Measurements from ENCODE around the gene OR10C1. TPM values are rescaled to one million over a fixed set of nuclear protein-coding genes. Genes with fewer than 3 reads are reported as not detected.

Gene OR10C1
- total and polyA plus RNA-seq, 2 of the 13 experiments (the other 11 are each of a cell fraction or from before 2014, with no cell fraction given), result 0.04 TPM; not detected in 1

DNA sequence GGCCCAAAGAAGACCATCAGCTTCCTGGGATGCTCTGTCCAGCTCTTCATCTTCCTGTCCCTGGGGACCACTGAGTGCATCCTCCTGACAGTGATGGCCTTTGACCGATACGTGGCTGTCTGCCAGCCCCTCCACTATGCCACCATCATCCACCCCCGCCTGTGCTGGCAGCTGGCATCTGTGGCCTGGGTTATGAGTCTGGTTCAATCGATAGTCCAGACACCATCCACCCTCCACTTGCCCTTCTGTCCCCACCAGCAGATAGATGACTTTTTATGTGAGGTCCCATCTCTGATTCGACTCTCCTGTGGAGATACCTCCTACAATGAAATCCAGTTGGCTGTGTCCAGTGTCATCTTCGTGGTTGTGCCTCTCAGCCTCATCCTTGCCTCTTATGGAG is 22.9 kb downstream of the OR10C1 start:
- WGBS (ENCODE audit: low lambda C conversion rate), result 1% methylated on average over 6 of the region's 6 CpGs
- Histone ChIP-seq H3K9ac (ENCODE audit: insufficient read depth, low read depth, low read length) (no peak overlapping the region), H3K4me2 (ENCODE audit: low read depth, low read length) (no peak overlapping the region), H3K27ac (ENCODE audit: extremely low read length, insufficient read depth, low read length) (no peak overlapping the region), H3K4me3 (replicated peaks in 1 of 3; ENCODE audit: insufficient read depth in 1 of 3, low read depth in 2 of 3, low read length in 3 of 3) (no peak overlapping the region), H3K9me3 (ENCODE audit: low read length) (no peaks in the 10 kb centered on the region), H3K36me3 (replicated peaks in 1 of 2; ENCODE audit: control insufficient read depth in 1 of 2, insufficient read depth in 2 of 2, low read length in 2 of 2) (no peaks in the 10 kb centered on the region), H2AFZ (ENCODE audit: low read length) (no peak overlapping the region), H3K79me2 (ENCODE audit: insufficient read depth, low read length) (no peaks in the 10 kb centered on the region), H3K4me1 (ENCODE audit: insufficient read depth, low read length) (no peaks in the 10 kb centered on the region), H3K27me3 (ENCODE audit: control insufficient read depth in 1 of 2, insufficient read depth in 2 of 2, low read length in 2 of 2) (peaks cover 0 to 15% of the 10 kb centered on the region in 2 experiments; a peak in 2 of 5 replicates), H4K20me1 (ENCODE audit: insufficient read depth, low read length) (no peaks in the 10 kb centered on the region)
- no peak for DNase-seq (ENCODE audit: low spot score)
- TF ChIP-seq TARDBP (CRISPR knock-in tag; IDR thresholded peaks at IDR 0.05), result no peak
- TF ChIP-seq ZNF224 (CRISPR knock-in tag; IDR thresholded peaks at IDR 0.05), result no peak
- no peak for TF ChIP-seq NAIF1 (CRISPR knock-in tag; IDR thresholded peaks at IDR 0.05; ENCODE audit: borderline replicate concordance)
- TF ChIP-seq ZNF550 (CRISPR knock-in tag; IDR thresholded peaks at IDR 0.05; ENCODE audit: borderline replicate concordance), result no peak
- TF ChIP-seq PAWR (CRISPR knock-in tag; IDR thresholded peaks at IDR 0.05; ENCODE audit: borderline replicate concordance), result no peak
- TF ChIP-seq RCOR2 (CRISPR knock-in tag; IDR thresholded peaks at IDR 0.05), result no peak
- TF ChIP-seq, protein P1, sequence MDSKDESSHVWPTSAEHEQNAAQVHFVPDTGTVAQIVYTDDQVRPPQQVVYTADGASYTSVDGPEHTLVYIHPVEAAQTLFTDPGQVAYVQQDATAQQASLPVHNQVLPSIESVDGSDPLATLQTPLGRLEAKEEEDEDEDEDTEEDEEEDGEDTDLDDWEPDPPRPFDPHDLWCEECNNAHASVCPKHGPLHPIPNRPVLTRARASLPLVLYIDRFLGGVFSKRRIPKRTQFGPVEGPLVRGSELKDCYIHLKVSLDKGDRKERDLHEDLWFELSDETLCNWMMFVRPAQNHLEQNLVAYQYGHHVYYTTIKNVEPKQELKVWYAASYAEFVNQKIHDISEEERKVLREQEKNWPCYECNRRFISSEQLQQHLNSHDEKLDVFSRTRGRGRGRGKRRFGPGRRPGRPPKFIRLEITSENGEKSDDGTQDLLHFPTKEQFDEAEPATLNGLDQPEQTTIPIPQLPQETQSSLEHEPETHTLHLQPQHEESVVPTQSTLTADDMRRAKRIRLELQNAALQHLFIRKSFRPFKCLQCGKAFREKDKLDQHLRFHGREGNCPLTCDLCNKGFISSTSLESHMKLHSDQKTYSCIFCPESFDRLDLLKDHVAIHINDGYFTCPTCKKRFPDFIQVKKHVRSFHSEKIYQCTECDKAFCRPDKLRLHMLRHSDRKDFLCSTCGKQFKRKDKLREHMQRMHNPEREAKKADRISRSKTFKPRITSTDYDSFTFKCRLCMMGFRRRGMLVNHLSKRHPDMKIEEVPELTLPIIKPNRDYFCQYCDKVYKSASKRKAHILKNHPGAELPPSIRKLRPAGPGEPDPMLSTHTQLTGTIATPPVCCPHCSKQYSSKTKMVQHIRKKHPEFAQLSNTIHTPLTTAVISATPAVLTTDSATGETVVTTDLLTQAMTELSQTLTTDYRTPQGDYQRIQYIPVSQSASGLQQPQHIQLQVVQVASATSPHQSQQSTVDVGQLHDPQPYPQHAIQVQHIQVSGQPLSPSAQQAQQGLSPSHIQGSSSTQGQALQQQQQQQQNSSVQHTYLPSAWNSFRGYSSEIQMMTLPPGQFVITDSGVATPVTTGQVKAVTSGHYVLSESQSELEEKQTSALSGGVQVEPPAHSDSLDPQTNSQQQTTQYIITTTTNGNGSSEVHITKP (CRISPR knock-in tag; IDR thresholded peaks at IDR 0.05; ENCODE audit: low read depth), result no peak
- TF ChIP-seq FOSL1 (CRISPR knock-in tag; IDR thresholded peaks at IDR 0.05; ENCODE audit: borderline replicate concordance), result no peak
- TF ChIP-seq, protein P2, sequence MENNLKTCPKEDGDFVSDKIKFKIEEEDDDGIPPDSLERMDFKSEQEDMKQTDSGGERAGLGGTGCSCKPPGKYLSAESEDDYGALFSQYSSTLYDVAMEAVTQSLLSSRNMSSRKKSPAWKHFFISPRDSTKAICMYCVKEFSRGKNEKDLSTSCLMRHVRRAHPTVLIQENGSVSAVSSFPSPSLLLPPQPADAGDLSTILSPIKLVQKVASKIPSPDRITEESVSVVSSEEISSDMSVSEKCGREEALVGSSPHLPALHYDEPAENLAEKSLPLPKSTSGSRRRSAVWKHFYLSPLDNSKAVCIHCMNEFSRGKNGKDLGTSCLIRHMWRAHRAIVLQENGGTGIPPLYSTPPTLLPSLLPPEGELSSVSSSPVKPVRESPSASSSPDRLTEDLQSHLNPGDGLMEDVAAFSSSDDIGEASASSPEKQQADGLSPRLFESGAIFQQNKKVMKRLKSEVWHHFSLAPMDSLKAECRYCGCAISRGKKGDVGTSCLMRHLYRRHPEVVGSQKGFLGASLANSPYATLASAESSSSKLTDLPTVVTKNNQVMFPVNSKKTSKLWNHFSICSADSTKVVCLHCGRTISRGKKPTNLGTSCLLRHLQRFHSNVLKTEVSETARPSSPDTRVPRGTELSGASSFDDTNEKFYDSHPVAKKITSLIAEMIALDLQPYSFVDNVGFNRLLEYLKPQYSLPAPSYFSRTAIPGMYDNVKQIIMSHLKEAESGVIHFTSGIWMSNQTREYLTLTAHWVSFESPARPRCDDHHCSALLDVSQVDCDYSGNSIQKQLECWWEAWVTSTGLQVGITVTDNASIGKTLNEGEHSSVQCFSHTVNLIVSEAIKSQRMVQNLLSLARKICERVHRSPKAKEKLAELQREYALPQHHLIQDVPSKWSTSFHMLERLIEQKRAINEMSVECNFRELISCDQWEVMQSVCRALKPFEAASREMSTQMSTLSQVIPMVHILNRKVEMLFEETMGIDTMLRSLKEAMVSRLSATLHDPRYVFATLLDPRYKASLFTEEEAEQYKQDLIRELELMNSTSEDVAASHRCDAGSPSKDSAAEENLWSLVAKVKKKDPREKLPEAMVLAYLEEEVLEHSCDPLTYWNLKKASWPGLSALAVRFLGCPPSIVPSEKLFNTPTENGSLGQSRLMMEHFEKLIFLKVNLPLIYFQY (CRISPR knock-in tag; IDR thresholded peaks at IDR 0.05; ENCODE audit: borderline replicate concordance), result no peak
- no peak for TF ChIP-seq GFI1 (CRISPR knock-in tag; IDR thresholded peaks at IDR 0.05; ENCODE audit: borderline replicate concordance)
- TF ChIP-seq, protein P3, sequence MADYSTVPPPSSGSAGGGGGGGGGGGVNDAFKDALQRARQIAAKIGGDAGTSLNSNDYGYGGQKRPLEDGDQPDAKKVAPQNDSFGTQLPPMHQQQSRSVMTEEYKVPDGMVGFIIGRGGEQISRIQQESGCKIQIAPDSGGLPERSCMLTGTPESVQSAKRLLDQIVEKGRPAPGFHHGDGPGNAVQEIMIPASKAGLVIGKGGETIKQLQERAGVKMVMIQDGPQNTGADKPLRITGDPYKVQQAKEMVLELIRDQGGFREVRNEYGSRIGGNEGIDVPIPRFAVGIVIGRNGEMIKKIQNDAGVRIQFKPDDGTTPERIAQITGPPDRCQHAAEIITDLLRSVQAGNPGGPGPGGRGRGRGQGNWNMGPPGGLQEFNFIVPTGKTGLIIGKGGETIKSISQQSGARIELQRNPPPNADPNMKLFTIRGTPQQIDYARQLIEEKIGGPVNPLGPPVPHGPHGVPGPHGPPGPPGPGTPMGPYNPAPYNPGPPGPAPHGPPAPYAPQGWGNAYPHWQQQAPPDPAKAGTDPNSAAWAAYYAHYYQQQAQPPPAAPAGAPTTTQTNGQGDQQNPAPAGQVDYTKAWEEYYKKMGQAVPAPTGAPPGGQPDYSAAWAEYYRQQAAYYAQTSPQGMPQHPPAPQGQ (CRISPR knock-in tag; IDR thresholded peaks at IDR 0.05; ENCODE audit: borderline replicate concordance), result no peak
- TF ChIP-seq DMAP1 (CRISPR knock-in tag; IDR thresholded peaks at IDR 0.05), result no peak
- TF ChIP-seq RAD21 (CRISPR knock-in tag; IDR thresholded peaks at IDR 0.05), result no peak
- BruUV-seq (replicated peaks), result no TSS peak
- POLR2A ChIA-PET, result no interaction called here
- intact Hi-C loops (cut with micrococcal nuclease; ENCODE audit: unreplicated experiment), result no loop called here
- in situ Hi-C loops (cut with HindIII; ENCODE audit: extremely low pct_ligation_motif_present, low pct_unique_long_range_greater_than_20kb), result no loop called here
- ATAC-seq, result no peak
- CTCF ChIA-PET (ENCODE audit: low intra/inter-chr PET ratio, low total read pairs), result no interaction called here
- no peak for FAIRE-seq

Measured in HepG2 (cell line).